Mesenchymal stem cell (in vitro differentiated cells and primary cell): ENCODE data around the gene TFCP2L1.

Experiments used
- DNase-seq: peaks from one replicate; pipeline ENCODE4 v3.0.0-alpha.2; 2013
- H2AFZ ChIP-seq: one replicate; pipeline ENCODE4 v1.6.1; 2013; ENCODE audit warnings: low read depth, mild to moderate bottlenecking, control low read depth, inconsistent platforms, low read length, moderate library complexity
- H2AK5ac ChIP-seq: 2 replicates; pipeline ENCODE4 v1.6.1; 2013; ENCODE audit warnings: low read length, moderate library complexity, mild to moderate bottlenecking, inconsistent platforms; ENCODE audit not compliant: severe bottlenecking
- H2BK120ac ChIP-seq: one replicate; pipeline ENCODE4 v1.6.1; 2013; ENCODE audit warnings: low read depth, mild to moderate bottlenecking, inconsistent platforms, low read length, moderate library complexity
- H2BK12ac ChIP-seq, 2 experiments: one replicate each; pipeline ENCODE4 v1.6.1; 2013; ENCODE audit warnings: inconsistent platforms in 2 of 2, low read length in 2 of 2, mild to moderate bottlenecking in 2 of 2, moderate library complexity in 2 of 2, control low read depth in 1 of 2
- H2BK15ac ChIP-seq: one replicate; pipeline ENCODE4 v1.6.1; 2013; ENCODE audit warnings: mild to moderate bottlenecking, low read depth, inconsistent platforms; ENCODE audit not compliant: poor library complexity, severe bottlenecking
- H2BK5ac ChIP-seq: 2 replicates; pipeline ENCODE4 v1.6.1; 2013; ENCODE audit warnings: low read depth, mild to moderate bottlenecking, low read length, control low read depth, inconsistent platforms; ENCODE audit not compliant: poor library complexity, severe bottlenecking
- H3K14ac ChIP-seq, 2 experiments: one replicate each; pipeline ENCODE4 v1.6.1; 2013; ENCODE audit warnings: inconsistent platforms in 2 of 2, low read length in 2 of 2, control low read depth in 1 of 2, mild to moderate bottlenecking in 1 of 2, moderate library complexity in 1 of 2
- H3K18ac ChIP-seq, 2 experiments: one replicate each; pipeline ENCODE4 v1.6.1; 2013; ENCODE audit warnings: inconsistent platforms in 2 of 2, low read length in 2 of 2, control low read depth in 1 of 2, low read depth in 1 of 2, mild to moderate bottlenecking in 1 of 2
- H3K23ac ChIP-seq, 2 experiments: one replicate each; pipeline ENCODE4 v1.6.1; 2013; ENCODE audit warnings: inconsistent platforms in 2 of 2, low read length in 2 of 2, mild to moderate bottlenecking in 2 of 2, moderate library complexity in 2 of 2, control low read depth in 1 of 2
- H3K27ac ChIP-seq: 2 replicates; pipeline ENCODE4 v1.5.1; 2013; ENCODE audit warnings: mild to moderate bottlenecking, moderate library complexity, low read length, control low read depth, inconsistent platforms; ENCODE audit not compliant: poor library complexity, severe bottlenecking
- H3K27me3 ChIP-seq, 2 experiments: 2 replicates each; pipeline versions ENCODE4 v1.6.1 to v1.7.0; 2013; ENCODE audit warnings: low read length in 2 of 2, mild to moderate bottlenecking in 2 of 2, moderate library complexity in 2 of 2, control low read depth in 1 of 2, inconsistent platforms in 1 of 2; ENCODE audit not compliant: control insufficient read depth in 1 of 2, insufficient read depth in 1 of 2
- H3K36me3 ChIP-seq, 2 experiments: 2 replicates each; pipeline versions ENCODE4 v1.6.1 to v1.7.0; 2013; ENCODE audit warnings: low read length in 2 of 2, control low read depth in 1 of 2, inconsistent platforms in 1 of 2, low read depth in 1 of 2, mild to moderate bottlenecking in 1 of 2; ENCODE audit not compliant: insufficient read depth in 2 of 2, control insufficient read depth in 1 of 2
- H3K4ac ChIP-seq, 2 experiments: one replicate each; pipeline ENCODE4 v1.6.1; 2013; ENCODE audit warnings: inconsistent platforms in 2 of 2, low read length in 2 of 2, mild to moderate bottlenecking in 2 of 2, moderate library complexity in 2 of 2, control low read depth in 1 of 2, low read depth in 1 of 2
- H3K4me1 ChIP-seq: 2 replicates; pipeline ENCODE4 v1.6.1; 2013; ENCODE audit warnings: low read depth, low read length, control low read depth; ENCODE audit not compliant: control insufficient read depth, insufficient read depth
- H3K4me2 ChIP-seq: 2 replicates; pipeline ENCODE4 v1.6.1; 2013; ENCODE audit warnings: low read length, mild to moderate bottlenecking, inconsistent platforms; ENCODE audit not compliant: poor library complexity, severe bottlenecking
- H3K4me3 ChIP-seq, 2 experiments: 2 replicates each; pipeline versions ENCODE4 v1.5.1 to v1.7.0; 2013; ENCODE audit warnings: low read length in 2 of 2, mild to moderate bottlenecking in 2 of 2, control low read depth in 1 of 2, low read depth in 1 of 2; ENCODE audit not compliant: insufficient read depth in 1 of 2
- H3K79me1 ChIP-seq: replicated peaks from 2 replicates; pipeline ENCODE4 v1.6.1; 2013; ENCODE audit warnings: mild to moderate bottlenecking, control low read depth, low read length, inconsistent platforms; ENCODE audit not compliant: poor library complexity, severe bottlenecking
- H3K9ac ChIP-seq: 2 replicates; pipeline ENCODE4 v1.7.0; 2013; ENCODE audit warnings: mild to moderate bottlenecking, low read length, moderate library complexity
- H3K9me3 ChIP-seq: 2 replicates; pipeline ENCODE4 v1.7.0; 2013; ENCODE audit warnings: mild to moderate bottlenecking, low read length; ENCODE audit not compliant: control insufficient read depth
- H4K8ac ChIP-seq: one replicate; pipeline ENCODE4 v1.6.1; 2013; ENCODE audit warnings: inconsistent platforms, mild to moderate bottlenecking, low read length, moderate library complexity
- H4K91ac ChIP-seq: one replicate; pipeline ENCODE4 v1.6.1; 2013; ENCODE audit warnings: mild to moderate bottlenecking, low read length, inconsistent platforms
- WGBS: methylation state at CpG from one replicate; pipeline ENCODE4 v1.1.7; 2013; ENCODE audit warnings: mixed read lengths; 5-methylcytosine and 5-hydroxymethylcytosine counted together

The TFCP2L1 gene

GRCh38 chr2:121258051-121258450 is 27.0 kb downstream of the TFCP2L1 start:
- H3K4me1 ChIP-seq: no peaks in the 10 kb centered on the region
- no peak overlapping the region for H2AFZ ChIP-seq
- no peak overlapping the region for H2BK15ac ChIP-seq
- no peak overlapping the region for H3K18ac ChIP-seq
- no peak overlapping the region for H3K27ac ChIP-seq
- H3K23ac ChIP-seq: no peak overlapping the region
- H4K91ac ChIP-seq: no peak overlapping the region
- no peak overlapping the region for H3K14ac ChIP-seq
- H3K36me3 ChIP-seq: no peaks in the 10 kb centered on the region
- H3K79me1 ChIP-seq: no peaks in the 10 kb centered on the region
- H2BK120ac ChIP-seq: no peak overlapping the region
- H3K27me3 ChIP-seq: peaks cover 35 to 49% of the 10 kb centered on the region in 2 experiments
- H4K8ac ChIP-seq: no peak overlapping the region
- H3K9me3 ChIP-seq: no peaks in the 10 kb centered on the region
- no peak for DNase-seq
- H2AK5ac ChIP-seq: no peak overlapping the region
- H3K4me2 ChIP-seq: no peak overlapping the region
- WGBS: 78% methylated on average over 5 of the region's 5 CpGs
- H3K4ac ChIP-seq: no peak overlapping the region
- H3K4me3 ChIP-seq: no peak overlapping the region
- no peak overlapping the region for H3K9ac ChIP-seq
- H2BK12ac ChIP-seq: no peak overlapping the region
- H2BK5ac ChIP-seq: no peak overlapping the region

GRCh38 chr2:121257480-121257840 is 27.5 kb downstream of the TFCP2L1 start:
- peaks cover 35 to 54% of the 10 kb centered on the region in 2 experiments for H3K27me3 ChIP-seq
- H2BK12ac ChIP-seq: no peak overlapping the region
- no peak overlapping the region for H2BK15ac ChIP-seq
- no peak overlapping the region for H3K4me3 ChIP-seq
- H3K4me1 ChIP-seq: no peaks in the 10 kb centered on the region
- H3K18ac ChIP-seq: no peak overlapping the region
- WGBS: 76% methylated on average over 3 of the region's 3 CpGs
- no peaks in the 10 kb centered on the region for H3K36me3 ChIP-seq
- H2AFZ ChIP-seq: no peak overlapping the region
- H3K23ac ChIP-seq: no peak overlapping the region
- H3K4ac ChIP-seq: no peak overlapping the region
- H4K91ac ChIP-seq: no peak overlapping the region
- no peaks in the 10 kb centered on the region for H3K9me3 ChIP-seq
- no peak overlapping the region for H3K27ac ChIP-seq
- no peak for DNase-seq
- no peak overlapping the region for H3K4me2 ChIP-seq
- H3K9ac ChIP-seq: no peak overlapping the region
- H2BK120ac ChIP-seq: no peak overlapping the region
- no peak overlapping the region for H4K8ac ChIP-seq
- H2AK5ac ChIP-seq: no peak overlapping the region
- H3K79me1 ChIP-seq: no peaks in the 10 kb centered on the region
- no peak overlapping the region for H3K14ac ChIP-seq
- H2BK5ac ChIP-seq: no peak overlapping the region

GRCh38 chr2:121256720-121257479 is 28.1 kb downstream of the TFCP2L1 start:
- Histone ChIP-seq H3K36me3 (no peaks in the 10 kb centered on the region), H2BK12ac (no peak overlapping the region), H2AK5ac (no peak overlapping the region), H2BK5ac (no peak overlapping the region), H3K14ac (no peak overlapping the region), H3K27ac (no peak overlapping the region), H3K4ac (no peak overlapping the region), H2BK15ac (no peak overlapping the region), H3K9me3 (no peaks in the 10 kb centered on the region), H3K27me3 (peaks cover 35 to 58% of the 10 kb centered on the region in 2 experiments), H2AFZ (no peak overlapping the region), H3K4me2 (no peak overlapping the region), H3K9ac (no peak overlapping the region), H3K23ac (no peak overlapping the region), H3K4me1 (no peaks in the 10 kb centered on the region), H4K91ac (no peak overlapping the region), H3K4me3 (no peak overlapping the region), H3K18ac (no peak overlapping the region), H3K79me1 (no peaks in the 10 kb centered on the region), H2BK120ac (no peak overlapping the region), H4K8ac (no peak overlapping the region)
- DNase-seq: no peak
- 70% methylated on average over 11 of the region's 13 CpGs for WGBS

GRCh38 chr2:121255358-121255757 is 29.6 kb downstream of the TFCP2L1 start:
- no peak overlapping the region for H3K27ac ChIP-seq
- no peak overlapping the region for H2BK12ac ChIP-seq
- no peaks in the 10 kb centered on the region for H3K36me3 ChIP-seq
- no peaks in the 10 kb centered on the region for H3K4me1 ChIP-seq
- H3K9me3 ChIP-seq: no peaks in the 10 kb centered on the region
- H3K4me3 ChIP-seq: no peak overlapping the region
- no peak overlapping the region for H2BK120ac ChIP-seq
- H3K79me1 ChIP-seq: no peaks in the 10 kb centered on the region
- H3K14ac ChIP-seq: no peak overlapping the region
- 79% methylated on average over 8 of the region's 8 CpGs for WGBS
- no peak overlapping the region for H4K91ac ChIP-seq
- H2AK5ac ChIP-seq: no peak overlapping the region
- DNase-seq: no peak
- no peak overlapping the region for H3K23ac ChIP-seq
- H2BK5ac ChIP-seq: no peak overlapping the region
- no peak overlapping the region for H4K8ac ChIP-seq
- H3K9ac ChIP-seq: no peak overlapping the region
- peaks cover 28 to 48% of the 10 kb centered on the region in 2 experiments for H3K27me3 ChIP-seq
- no peak overlapping the region for H3K18ac ChIP-seq
- H2AFZ ChIP-seq: no peak overlapping the region
- H2BK15ac ChIP-seq: no peak overlapping the region
- H3K4ac ChIP-seq: no peak overlapping the region
- H3K4me2 ChIP-seq: no peak overlapping the region
